ENCODE measurements around the gene CERS5.

GRCh38 chr12:50190859-50191258 is 23.7 kb upstream of the CERS5 start:
- TF ChIP-seq CTCF (IDR thresholded peaks at IDR 0.05; ENCODE audit: insufficient read depth, low read length, poor library complexity, severe bottlenecking) (no peak), EZH2phosphoT487 (conservative IDR thresholded peaks at IDR 0.05; ENCODE audit: low read length) (no peak)

Data from SU-DHL-6 (cell line).